ENCODE data around the gene AGAP1.
"Not testable (repeated sequence)": the region's sequence is repeated elsewhere in the genome, so short reads cannot be mapped to it uniquely, and the experiment has no call there.

Gene AGAP1

GRCh38 chr2:235747786-235748091 lies 253.9 kb downstream of the AGAP1 start:
- DNase-seq: peak; percentile 40 to 62

DNA sequence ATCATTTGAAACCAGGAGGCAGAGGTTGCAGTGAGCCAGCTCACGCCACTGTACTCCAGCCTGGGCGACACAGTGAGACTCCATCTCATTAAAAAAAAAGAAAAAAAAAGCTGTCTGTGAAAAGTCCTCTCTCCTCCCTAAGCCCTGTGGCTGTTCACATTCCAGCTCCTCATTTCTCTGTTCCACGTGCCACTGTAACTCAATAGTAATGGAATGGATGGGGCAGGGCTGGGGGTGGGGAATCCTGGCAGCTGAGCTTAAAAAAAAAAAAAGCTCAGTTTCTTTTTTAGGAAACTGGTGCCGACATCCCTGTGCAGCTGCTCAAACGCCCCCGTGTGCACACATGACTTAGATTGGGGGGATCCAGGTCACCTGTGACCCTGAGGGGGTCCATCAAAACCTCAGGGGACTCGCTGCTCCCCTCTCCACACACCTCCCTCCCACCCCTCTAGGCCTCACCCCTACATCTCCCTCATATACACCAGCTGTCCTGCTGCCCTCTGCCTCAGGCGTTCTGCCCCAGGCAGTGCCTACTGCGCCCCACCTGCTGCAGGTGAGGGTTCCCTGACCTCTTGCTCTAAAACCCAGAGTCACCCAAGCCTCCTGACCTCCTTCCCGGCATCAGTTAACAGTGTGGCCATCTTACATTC lies 255.4 kb downstream of the AGAP1 start:
- DNase-seq: no peak

- DNase-seq: no peak
These were observed 255.9 kb downstream of the AGAP1 start for GRCh38 chr2:235749771-235750160.

DNA sequence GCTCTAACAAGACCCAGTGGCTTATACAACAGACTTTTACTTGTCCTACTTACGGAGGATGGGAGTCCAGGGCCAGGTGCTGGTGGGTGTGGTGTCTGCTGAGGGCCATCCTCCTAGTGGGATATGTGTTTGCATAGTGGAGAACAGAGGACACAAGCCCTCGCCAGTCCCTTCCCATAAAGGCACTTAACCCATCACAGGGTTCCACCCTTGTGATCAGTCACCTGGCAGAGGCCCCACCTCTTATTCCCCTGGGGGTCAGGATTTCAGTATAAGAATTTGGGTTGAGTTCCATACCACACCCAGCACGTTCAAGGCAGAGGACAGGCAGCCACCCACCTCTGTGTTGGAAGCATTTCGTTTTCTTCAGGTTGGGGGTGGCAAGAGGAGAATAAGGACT lies 259.0 kb downstream of the AGAP1 start:
- DNase-seq: no peak

DNA sequence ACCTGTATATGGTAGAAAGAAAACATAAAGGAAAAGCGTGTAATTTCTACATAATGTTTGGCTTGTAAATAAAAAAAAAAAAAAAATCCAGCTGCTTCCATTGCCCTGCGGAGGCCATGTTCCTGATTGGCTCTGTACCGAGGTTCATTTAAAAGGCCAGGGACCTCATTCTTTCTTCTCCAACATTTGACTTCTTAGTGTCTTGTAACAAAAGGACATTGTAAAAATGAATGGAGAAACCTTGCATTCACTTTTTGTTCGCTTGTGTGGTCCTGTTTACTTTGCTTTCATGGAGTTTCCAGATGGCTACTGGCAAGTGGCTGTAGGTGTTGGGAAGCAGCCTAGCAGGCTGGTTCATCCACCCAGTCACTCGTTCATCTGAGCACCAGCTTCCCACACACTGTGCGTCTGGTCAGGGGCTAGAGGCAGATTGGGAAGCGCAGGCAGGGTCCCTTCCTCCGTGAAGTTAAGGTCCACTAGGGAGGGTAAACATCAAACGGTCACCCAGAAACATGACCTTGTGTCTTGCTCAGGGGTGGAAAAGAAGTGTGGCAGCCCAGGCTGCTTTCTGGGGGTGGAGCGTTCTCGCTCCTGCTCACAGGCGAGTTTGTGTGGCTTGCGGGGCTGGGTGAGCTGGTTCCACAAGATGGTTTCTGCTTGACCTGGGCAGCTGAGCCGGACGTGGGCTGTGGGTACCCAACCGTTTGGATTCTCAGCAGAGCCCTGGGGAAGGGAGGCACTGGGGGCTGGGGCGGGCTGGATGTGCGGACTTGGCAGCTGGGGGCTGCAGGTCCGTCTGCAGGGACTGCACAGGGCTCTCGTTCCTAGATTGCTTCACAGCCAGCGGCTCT lies 260.7 kb downstream of the AGAP1 start:
- no peak for DNase-seq

DNA sequence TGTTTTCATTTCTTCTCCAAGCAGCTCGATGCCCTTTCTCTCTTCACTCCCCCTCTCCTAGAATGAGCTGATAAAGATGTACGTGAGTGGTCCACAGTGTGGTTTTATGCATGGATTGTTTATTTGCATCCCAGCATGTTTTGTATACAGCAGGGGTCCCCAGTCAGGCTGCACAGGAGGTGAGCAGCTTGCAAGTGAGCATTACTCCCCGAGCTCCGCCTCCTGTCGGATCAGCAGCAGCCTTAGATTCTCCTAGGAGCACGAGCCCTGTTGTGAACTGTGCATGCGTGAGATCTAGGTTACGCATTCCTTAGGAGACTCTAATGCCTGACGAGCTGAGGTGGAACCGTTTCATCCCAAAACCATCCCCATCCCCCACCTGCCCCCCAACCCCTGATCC lies 262.6 kb downstream of the AGAP1 start:
- no peak for DNase-seq

DNA sequence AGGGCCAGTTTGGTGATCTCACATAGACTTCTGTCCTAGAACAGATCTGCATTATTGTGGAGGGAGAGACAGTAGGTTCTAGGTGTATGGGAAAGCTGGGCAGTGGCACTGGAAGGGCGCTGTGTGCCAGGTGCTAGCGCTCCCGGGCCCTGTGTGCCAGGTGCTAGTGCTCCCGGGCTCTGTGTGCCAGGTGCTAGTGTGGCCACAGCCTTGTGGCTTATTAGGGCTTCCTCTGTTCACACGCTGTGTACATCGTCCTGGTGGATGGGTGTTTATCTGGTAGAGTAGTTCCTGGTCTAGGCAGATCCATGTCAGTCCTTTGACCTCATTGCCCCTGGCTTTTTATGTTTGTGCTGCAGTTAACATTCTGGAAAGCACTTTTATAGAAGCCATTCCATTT lies 263.4 kb downstream of the AGAP1 start:
- no peak for DNase-seq

DNA sequence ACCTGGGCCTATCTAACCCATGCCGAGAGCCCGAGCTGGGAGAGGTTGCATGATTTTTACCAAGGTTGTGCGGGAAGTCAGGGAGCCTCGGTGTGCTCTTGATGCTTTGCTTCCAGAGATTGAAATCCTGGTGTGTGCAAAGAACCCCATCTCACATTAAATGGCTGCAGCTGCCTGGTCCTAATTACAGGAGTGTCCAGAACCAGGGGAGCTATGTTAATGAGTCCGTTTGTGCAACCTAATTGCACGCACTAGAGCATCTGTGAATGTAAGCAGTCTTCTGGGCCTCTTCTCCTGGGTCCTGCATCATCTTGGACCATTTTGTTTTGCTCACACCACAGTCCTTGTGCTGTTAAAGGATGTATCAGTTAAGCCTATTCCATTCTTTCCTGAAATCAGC lies 263.8 kb downstream of the AGAP1 start:
- DNase-seq: no peak

GRCh38 chr2:235762832-235763598 lies 269.2 kb downstream of the AGAP1 start:
- no peak for DNase-seq

GRCh38 chr2:235763816-235764215 lies 270.0 kb downstream of the AGAP1 start:
- no peak for DNase-seq

DNA sequence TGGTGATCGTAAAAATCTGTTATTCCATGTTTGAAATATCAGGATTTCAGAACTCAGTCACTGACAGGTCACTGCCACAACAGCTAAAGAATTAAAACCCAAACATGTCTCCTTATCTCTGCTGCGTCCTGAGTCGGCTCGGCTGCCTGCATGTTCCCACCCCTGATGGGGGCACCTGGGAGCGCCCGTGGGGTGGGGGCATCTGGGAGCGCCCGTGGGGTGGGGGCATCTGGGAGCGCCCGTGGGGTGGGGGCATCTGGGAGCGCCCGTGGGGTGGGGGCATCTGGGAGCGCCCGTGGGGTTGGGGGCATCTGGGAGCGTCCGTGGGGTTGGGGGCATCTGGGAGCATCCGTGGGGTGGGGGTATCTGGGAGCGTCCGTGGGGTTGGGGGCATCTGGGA lies 270.6 kb downstream of the AGAP1 start:
- DNase-seq: not testable (repeated sequence)

DNA sequence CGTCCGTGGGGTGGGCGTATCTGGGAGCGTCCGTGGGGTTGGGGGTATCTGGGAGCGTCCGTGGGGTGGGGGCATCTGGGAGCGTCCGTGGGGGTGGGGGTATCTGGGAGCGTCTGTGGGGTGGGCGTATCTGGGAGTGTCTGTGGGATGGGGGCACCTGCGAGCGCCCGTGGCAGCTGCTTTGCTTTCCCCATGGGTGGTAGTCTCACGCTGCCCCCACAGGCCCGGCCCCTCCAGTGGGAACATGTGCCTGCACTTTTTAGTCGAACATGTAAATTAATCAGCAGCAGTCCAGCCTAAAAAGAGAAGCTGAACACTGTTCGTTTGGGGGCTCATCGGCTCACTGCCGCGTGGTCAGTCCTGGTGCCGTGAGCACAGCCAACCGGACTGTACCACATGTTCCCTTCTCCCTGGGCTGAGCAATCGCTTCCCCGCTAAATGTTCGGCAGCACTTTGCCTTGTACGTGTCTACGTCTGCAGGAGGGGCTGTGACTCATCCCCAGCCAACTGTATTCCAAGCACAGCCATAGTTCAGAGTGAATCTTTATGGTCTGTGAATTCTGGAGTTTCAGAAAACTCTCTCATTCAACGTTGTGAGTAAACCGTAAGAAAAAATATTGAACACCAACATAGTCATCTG lies 271.5 kb downstream of the AGAP1 start:
- DNase-seq: peak in 1 of 2 experiments; percentile 4

DNA sequence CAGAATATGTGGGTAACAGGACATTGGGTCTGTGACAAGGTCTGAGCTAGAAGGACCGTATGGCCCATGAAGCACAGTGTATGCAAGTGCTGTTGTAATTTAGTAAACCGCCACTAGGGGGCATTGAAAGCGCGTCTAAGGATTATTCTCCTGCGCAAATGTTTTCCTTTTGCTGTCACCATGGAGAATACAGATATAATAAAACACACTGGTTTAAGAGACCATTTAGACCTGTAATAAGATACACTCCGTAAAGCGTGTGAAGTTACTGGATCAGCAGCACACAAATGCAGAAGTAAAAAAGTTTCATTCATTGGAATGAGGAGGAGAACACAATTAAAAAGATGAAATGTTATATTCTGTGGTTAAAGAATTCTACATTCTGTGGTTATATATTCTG lies 272.4 kb downstream of the AGAP1 start:
- DNase-seq: peak; percentile 41 to 77

DNA sequence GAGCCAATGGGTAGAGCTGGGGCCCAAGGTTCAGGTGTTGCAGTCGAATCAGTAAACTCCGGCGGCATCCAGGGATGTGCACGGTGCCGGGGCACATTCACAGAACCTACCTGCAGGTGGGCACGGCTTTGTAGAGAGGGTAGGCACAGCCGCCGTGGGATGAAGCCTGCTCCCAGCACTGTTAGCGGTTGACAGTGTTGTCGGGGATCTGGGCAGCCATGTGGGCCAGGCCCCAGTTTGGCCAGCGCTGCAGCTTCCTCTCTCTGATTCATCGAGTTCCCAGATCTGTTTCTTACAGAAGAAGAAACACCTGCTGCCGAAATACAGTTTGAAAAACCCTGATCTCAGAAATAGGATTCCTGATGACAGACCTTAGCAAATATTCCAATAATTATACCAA lies 274.8 kb downstream of the AGAP1 start:
- no peak for DNase-seq

DNA sequence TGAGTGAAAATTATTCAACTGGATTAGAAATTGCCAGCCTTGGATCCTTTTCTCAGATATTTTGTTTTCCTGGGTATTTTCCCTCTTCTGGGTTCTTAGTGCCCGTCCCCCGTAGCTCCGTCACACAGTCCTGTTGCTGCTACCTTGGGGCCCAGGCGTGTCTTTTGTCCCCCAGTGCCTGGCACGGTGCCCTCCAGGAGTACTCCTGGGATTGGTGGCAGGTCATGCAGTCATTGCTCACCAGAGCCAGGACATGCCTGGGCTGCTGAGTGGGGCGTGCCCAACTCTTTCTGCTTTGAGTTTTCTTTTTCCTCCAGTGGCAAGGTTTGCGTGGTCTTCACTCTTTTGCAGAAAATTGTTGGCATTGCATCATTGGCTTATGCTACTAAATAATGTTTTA lies 275.2 kb downstream of the AGAP1 start:
- no peak for DNase-seq

GRCh38 chr2:235770909-235771820 lies 277.3 kb downstream of the AGAP1 start:
- DNase-seq: no peak

DNA sequence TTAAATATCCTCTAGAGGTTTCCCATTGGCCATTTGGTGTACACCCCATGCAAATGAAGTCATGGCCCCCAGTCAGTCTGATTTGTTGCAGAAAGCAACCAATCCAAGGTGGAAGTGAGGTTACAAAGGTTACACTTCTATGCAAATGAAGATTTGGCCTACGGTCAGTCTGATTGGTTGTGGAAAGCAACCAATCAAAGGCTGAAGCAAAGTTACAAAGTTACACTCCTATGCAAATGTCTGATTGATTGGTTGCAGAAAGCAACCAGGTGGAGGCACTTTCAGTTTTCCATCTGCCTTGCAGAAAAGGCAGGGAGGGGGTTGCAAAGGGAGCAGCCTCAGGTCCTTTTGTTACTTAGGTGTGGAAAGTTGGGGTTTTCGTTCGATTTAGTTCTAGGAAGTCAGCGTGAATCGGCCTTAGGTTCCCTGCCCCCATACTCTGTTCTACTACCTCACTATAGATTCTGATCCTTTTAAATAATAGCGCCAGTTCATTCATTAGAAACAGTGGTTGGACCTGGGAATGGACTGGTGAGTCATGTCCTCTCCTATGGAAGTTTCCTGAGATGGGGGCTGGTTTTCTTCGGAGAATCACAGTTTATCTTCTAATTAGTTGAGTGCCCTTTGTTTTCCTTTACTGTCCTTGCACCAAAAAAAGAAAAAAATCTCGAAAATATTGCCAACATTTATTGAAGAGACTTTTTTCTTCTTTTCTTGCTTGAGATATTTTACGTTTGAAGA lies 279.5 kb downstream of the AGAP1 start:
- no peak for DNase-seq

GRCh38 chr2:235774153-235774870 lies 280.5 kb downstream of the AGAP1 start:
- DNase-seq: no peak

DNA sequence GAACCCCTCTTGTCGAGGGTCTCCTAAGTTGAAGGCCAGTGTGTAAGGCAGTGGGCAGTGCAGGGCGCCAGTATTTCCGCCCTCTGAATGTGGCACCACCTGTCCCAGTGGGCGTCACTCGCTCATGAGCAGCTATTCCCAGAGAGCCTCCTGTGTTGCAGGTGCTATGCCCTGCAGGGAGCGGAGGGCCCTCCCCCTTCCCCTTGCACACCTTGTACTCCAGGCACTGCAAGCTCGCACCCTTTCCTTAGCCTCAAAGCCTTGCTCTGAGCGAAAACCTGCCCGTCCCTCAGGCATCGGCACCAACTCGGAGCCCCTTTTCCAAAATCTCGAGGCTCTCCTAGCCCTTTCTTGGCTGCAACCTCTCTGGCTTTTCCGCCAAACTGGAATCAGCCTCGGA lies 282.7 kb downstream of the AGAP1 start:
- DNase-seq: no peak

GRCh38 chr2:235779444-235779896 lies 285.6 kb downstream of the AGAP1 start:
- peak; percentile 50 to 67 for DNase-seq

DNA sequence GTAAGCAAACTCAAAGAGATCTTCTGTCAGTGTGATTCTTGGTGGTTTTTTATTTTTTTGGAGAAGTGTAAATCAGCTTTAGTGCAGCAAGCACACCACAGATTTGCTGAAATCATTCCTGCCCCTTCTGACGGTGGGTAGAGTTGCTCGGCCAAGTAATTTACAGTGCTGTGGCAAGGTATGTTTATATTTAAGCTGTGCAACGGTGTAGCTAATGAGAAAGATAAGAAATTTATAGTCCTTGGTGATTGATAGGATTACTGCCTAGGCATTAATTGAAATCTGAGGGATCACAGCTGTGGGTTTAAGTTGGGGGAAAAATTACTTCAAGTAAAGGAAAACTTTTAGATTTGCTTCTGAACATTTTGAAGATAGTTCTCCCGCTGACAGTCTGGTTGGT lies 286.6 kb downstream of the AGAP1 start:
- DNase-seq: no peak
